ENCODE results near the gene NPHP4.

NPHP4 gene

DNA sequence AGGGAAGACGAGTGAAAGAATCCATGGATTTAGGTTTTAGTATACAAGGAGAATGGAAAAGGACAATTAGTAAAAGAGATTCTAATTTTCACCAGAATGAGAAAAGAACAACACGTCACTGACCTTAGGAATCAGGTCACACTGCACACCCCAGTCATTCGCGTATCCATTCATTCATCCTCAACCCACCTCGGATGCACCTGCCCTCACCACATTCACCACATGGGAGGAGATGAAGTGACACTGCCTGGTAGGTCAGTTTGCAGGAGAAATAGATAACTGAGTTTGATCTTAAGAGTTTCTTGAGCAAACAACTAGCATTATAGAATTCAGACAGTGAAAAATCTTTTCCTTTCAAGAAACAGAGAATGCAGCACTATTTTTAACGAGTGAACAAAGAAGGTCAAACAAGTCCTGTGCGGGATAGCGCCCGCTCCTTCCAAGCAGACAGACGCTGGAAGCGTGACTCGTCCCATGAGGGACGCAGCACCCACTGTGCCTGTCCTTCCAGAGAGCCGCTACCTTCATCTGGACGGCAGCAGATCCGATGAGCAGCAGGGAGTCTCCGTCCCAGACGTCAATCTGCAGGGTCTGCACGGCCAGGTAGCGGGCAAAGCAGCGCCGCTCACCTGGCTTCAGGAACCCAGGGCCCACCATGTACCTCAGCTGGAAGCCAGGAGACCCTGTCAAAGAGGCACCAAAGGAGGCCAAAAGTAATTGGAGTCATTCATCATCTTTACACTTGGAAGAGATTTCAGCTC, 101.7 kb downstream of the NPHP4 start:
- DNase-seq (ENCODE audit: low read depth) = no peak

DNA sequence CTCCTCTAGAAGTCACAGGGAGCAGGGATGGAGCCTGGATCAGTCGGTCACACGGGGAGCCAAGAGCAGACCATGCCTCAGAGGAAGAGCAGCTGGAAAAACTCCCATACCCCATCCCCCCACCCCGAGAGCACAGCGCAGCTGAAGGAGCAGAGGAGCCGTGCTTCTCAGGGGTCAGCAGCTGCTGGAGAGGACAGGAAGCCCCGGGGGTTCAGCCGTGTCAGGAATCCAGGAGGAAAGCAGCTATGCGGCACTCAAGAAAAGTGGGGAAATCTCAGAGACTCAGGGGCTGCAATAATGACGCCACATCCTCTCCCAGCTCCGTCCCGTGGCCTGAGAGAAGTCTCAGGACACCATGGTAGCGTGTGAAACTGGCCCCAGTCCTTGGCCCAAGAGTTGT, 102.3 kb downstream of the NPHP4 start:
- no peak for DNase-seq (ENCODE audit: low read depth)

- DNase-seq (ENCODE audit: low read depth) = no peak
These were observed 102.8 kb downstream of the NPHP4 start for GRCh38 chr1:5889462-5889861.

GRCh38 chr1:5888606-5889211, 103.5 kb downstream of the NPHP4 start:
- DNase-seq (ENCODE audit: low read depth) = no peak

- no peak for DNase-seq (ENCODE audit: low read depth)
These were observed 104.3 kb downstream of the NPHP4 start for GRCh38 chr1:5887971-5888361.

DNA sequence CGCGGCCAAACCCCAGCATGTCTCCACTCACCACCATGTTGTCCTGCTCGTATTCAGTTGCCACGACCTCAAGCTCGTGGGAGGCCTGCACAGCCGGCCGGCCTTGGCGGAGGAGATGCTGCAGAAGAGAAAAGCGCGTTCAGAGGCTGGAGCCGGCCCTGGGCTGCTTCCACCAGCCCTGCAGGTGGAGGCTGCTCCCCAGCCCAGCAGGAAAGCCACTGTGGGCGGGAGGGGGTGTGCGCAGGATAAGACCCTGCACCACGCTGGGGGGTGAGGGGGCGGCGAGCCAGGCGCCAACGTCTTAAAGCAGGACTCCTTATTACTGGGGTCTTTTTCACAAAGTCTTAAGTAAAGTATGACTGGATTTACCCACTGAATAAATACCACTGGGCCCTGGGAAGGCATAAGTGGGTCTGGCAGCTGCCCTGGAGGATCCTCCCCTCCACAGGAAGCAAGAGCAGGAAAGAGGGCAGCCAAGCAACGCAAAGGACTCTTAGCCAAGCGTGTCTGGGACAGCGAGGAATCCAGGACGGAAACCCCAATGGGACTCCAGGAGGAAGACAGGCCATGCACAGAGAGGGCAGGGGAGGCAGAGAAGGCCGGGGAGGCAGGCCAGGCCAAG, 104.8 kb downstream of the NPHP4 start:
- no peak for DNase-seq (ENCODE audit: low read depth)

- no peak for DNase-seq (ENCODE audit: low read depth)
These were observed 105.5 kb downstream of the NPHP4 start for GRCh38 chr1:5886541-5887348.

DNA sequence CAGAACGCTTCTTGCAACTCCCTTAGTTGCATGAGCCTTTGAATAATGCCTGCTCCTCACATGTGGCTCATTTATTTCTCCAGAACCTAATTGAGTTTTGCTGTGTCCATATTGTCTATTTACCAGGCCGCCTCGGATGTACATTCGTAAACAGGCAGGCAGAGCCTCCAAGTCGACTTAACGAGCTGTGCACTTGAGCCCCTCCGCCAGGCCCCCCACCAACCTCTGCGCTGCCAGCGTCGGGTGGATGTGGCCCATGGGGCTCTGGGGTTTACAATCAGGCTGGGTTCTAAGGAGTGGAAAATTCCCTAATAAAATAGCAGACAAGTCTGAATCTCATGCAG, 106.1 kb downstream of the NPHP4 start:
- DNase-seq (ENCODE audit: low read depth) = no peak

DNA sequence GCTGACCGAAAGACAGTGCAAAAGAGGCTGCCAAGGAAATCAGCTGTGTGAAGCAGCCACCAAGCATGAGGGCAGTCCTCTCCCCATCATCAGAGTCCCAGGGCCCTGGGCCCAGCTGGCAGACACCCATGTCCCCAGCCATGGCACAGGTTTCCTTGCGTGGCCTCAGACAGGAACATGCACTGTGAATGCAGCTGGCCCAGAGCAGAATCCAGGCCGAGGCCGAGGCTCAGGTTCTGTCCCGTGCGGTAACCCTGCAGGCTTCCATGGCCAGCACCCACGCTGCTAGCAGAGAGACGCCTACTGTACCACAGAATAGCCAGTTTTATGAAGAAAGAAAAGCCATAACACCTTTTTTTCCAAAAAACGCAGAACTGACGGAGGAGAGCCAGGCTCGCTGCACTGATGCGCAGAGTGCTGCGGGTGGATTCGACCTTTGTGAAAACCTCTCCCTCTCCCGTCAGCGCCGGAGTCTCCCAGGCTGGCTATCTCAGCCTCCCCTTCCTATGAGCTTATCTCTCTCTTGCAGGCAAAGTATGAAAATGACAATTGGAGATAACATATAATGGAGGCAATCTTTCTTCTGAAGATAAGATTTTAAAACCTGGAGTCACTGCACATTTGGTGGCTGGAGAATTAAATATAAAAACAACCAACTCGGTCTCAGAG, 106.6 kb downstream of the NPHP4 start:
- no peak for DNase-seq (ENCODE audit: low read depth)

GRCh38 chr1:5884110-5884509, 108.1 kb downstream of the NPHP4 start:
- no peak for DNase-seq (ENCODE audit: low read depth)

DNA sequence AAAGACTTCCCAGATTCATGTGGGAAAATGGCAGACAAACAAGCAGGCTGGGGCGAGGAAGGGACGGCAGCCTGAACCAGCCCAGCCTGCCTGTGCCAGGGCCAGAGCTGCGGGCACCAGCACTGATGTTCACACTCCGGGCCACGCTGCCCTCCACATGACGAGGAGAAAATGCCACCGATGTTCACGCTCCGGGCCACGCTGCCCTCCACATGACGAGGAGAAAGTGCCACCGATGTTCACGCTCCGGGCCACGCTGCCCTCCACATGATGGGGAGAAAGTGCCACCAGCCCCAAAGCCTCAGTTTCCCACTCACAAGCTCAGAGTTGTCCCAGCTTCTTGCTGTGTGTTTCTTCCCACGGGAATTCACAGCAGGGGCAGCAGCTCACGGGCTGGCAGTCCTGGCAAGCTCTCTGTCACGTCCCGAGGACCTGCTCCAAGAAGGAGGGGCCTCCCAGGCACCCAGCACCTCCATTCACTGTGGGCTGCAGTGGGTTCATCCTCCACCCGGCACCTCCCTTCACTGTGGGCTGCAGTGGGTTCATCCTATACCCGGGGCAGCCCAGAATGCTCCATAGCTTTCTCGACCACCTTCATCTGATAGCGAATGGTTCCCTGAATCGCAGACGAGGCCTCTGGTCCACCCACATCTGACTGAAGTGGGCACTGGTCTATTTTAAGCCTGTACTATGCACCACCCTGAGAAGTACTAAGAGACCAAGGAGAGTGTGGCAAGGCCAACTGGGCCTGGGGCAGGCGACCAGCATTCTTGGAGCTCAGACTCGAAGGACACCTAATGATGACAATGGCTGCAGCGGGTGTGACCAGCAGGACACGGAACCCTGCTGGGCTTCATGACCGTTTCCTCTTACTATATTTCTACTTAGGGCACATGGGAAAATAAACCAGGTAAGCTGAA, 108.8 kb downstream of the NPHP4 start:
- no peak for DNase-seq (ENCODE audit: low read depth)

DNA sequence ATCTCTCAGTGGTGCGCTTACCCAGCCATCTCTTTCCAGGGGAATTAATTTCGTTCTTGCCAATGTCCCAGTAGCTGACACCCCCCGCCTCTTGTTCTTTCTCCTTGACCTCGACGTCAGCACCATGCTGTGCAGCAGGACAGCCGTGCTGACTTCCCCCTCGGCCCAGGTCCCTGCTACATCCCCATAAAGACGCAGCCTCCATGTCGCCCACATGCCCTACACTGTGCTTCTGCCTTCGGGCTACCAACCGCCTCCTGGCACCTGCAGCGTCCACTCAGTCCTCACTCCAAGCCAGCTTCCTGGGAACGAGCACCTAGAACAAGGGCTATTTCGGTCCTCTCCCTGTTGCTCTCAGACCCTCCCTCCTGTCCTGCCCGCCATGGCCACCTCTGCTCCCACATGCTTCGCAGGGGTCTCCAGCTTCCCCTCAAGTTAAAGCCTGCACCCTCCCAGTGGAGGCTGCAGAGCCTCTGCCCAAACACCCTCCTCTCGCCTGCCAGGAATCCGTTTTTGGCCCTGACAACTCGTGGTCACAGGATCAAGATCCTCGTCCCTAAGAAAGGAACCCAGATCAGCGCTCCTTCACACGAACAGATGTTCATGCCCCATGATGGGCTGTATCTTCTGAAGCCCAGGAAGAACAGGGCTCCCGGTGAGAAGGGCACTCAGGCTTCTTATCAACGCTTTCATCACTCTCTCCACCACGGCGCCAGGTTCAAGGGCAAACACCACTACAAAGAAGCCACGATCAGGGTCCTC, 109.7 kb downstream of the NPHP4 start:
- no peak for DNase-seq (ENCODE audit: low read depth)

- DNase-seq (ENCODE audit: low read depth) = no peak
These were observed 110.6 kb downstream of the NPHP4 start for GRCh38 chr1:5881526-5882222.

GRCh38 chr1:5880630-5881405, 111.4 kb downstream of the NPHP4 start:
- no peak for DNase-seq (ENCODE audit: low read depth)

- DNase-seq (ENCODE audit: low read depth) = no peak
These were observed 112.8 kb downstream of the NPHP4 start for GRCh38 chr1:5879421-5879820.

DNA sequence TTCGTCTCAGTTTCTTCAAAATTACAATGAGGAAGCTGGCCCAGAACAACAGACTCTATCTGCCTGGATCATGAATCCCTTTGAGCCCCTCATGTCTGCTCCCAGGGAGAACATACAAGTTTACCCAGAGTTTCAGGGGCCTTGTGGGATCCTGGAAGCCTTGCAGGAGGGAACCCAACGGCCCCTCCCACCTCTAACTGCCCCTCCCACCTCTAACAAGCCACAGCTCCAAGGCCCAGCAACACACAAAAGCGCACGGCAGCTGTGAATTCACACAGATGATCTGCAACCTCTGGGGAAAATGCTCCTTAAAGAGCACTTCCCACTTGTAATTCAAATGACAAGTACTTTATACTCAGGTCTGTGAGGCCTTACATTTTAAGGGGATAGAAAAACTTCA, 113.3 kb downstream of the NPHP4 start:
- DNase-seq (ENCODE audit: low read depth) = no peak

GRCh38 chr1:5877683-5878530, 114.3 kb downstream of the NPHP4 start:
- DNase-seq (ENCODE audit: low read depth) = no peak

- DNase-seq (ENCODE audit: low read depth) = no peak
These were observed 115.2 kb downstream of the NPHP4 start for GRCh38 chr1:5877001-5877400.

Measured in ELR (cell line).